ENCODE measurements around the gene BST1.

DNA sequence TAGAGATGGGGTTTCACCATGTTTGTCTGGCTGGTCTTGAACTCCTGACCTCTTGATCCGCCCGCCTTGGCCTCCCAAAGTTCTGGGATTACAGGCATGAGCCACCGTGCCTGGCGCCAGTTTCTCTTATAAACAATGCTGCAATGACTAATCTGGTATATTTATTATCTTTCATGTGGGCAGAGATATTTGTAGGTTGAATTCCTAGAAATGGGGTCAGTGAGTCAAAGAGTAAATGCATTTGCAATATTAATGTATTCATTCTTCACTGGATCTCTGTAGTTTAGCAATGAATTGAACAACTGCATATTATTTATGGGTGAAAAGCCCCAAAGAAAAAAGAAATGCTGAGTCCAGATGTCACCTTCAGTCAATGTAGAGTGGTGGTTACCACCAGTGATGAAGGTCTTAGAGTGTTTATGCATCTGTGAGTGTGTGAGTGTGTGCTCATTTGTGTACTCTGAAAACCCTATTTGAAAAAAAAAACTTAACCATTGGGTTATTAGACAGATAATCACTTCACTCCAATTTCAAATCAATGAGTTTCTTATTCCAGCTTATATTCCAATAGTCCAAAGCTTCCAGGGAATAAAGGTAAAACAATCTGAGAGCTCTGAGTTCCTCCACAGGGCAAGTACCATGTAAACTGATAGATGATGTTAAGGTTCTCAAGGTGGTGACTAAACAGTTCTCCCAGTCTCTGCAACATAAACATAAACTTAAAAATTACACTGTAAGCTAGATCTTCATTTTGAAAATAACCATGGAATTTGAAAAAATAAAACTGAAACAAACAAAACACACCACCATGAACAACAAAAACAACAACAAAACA is 52.7 kb downstream of the BST1 start:
- TF ChIP-seq CTCF (conservative IDR thresholded peaks at IDR 0.05; ENCODE audit: low read depth, low read length) (no peak), EZH2 (IDR thresholded peaks at IDR 0.05; ENCODE audit: low read length, unreplicated experiment) (no peak)
